Stomach smooth muscle (tissue), 2 donors: ENCODE data around the gene STX2.
"Not testable (repeated sequence)": the region's sequence is repeated elsewhere in the genome, so short reads cannot be mapped to it uniquely, and the experiment has no call there.

Source experiments
- H3K27ac ChIP-seq: one replicate; pipeline ENCODE4 v1.7.0; 2013; ENCODE audit warnings: mild to moderate bottlenecking, low read length, inconsistent platforms
- H3K27me3 ChIP-seq, 2 donors: one replicate each; pipeline ENCODE4 v1.7.0; 2013; ENCODE audit warnings: low read length in 2 of 2; ENCODE audit not compliant: insufficient read depth in 2 of 2, control insufficient read depth in 1 of 2
- H3K36me3 ChIP-seq, 2 donors: one replicate each; pipeline ENCODE4 v1.7.0; 2013; ENCODE audit warnings: low read length in 2 of 2; ENCODE audit not compliant: control insufficient read depth in 2 of 2, insufficient read depth in 2 of 2
- H3K4me1 ChIP-seq: one replicate; pipeline ENCODE4 v1.7.0; 2013; ENCODE audit warnings: low read length; ENCODE audit not compliant: control insufficient read depth, insufficient read depth
- H3K4me3 ChIP-seq, 2 donors: one replicate each; pipeline ENCODE4 v1.7.0; 2013; ENCODE audit warnings: low read length in 2 of 2
- H3K9ac ChIP-seq, 2 donors: one replicate each; pipeline ENCODE4 v1.7.0; 2013; ENCODE audit warnings: low read length in 2 of 2, mild to moderate bottlenecking in 1 of 2
- H3K9me3 ChIP-seq, 2 donors: one replicate each; pipeline ENCODE4 v1.7.0; 2013; ENCODE audit warnings: low read length in 2 of 2; ENCODE audit not compliant: control insufficient read depth in 2 of 2
- donor health status: healthy.
- donor health status: Pancreatic carcinoma.

The STX2 gene

GRCh38 chr12:130868412-130868811 lies 29.4 kb upstream of the STX2 start:
- H3K27me3 ChIP-seq, result no peaks in the 10 kb centered on the region
- H3K27ac ChIP-seq, result no peak overlapping the region

GRCh38 chr12:130863298-130863697 lies 24.2 kb upstream of the STX2 start:
- Histone ChIP-seq H3K4me1 (no peaks in the 10 kb centered on the region), H3K36me3 (no peaks in the 10 kb centered on the region), H3K27ac (no peak overlapping the region), H3K9ac (no peak overlapping the region), H3K4me3 (no peak overlapping the region), H3K27me3 (no peaks in the 10 kb centered on the region), H3K9me3 (no peaks in the 10 kb centered on the region)

More at GRCh38 chr12:130868412-130868811, 29.4 kb upstream of the STX2 start:
- Histone ChIP-seq H3K4me1 (peaks cover 16% of the 10 kb centered on the region), H3K4me3 (no peak overlapping the region), H3K9me3 (no peaks in the 10 kb centered on the region), H3K36me3 (peaks cover 2 to 3% of the 10 kb centered on the region in 2 donors), H3K9ac (no peak overlapping the region)

GRCh38 chr12:130862771-130863170 lies 23.7 kb upstream of the STX2 start:
- not testable (repeated sequence) for H3K4me3 ChIP-seq, H3K9ac ChIP-seq, H3K27me3 ChIP-seq, H3K9me3 ChIP-seq, H3K4me1 ChIP-seq, H3K36me3 ChIP-seq, H3K27ac ChIP-seq

GRCh38 chr12:130862161-130862560 lies 23.1 kb upstream of the STX2 start:
- Histone ChIP-seq H3K4me3 (no peak overlapping the region), H3K27me3 (no peaks in the 10 kb centered on the region), H3K27ac (no peak overlapping the region), H3K36me3 (no peaks in the 10 kb centered on the region), H3K9me3 (peaks cover 0 to under 1% of the 10 kb centered on the region in 2 donors), H3K4me1 (no peaks in the 10 kb centered on the region), H3K9ac (no peak overlapping the region)

- Histone ChIP-seq H3K9ac (no peak overlapping the region), H3K4me3 (no peak overlapping the region), H3K4me1 (no peaks in the 10 kb centered on the region), H3K27ac (no peak overlapping the region), H3K36me3 (no peaks in the 10 kb centered on the region), H3K9me3 (peaks cover 0 to 4% of the 10 kb centered on the region in 2 donors), H3K27me3 (no peaks in the 10 kb centered on the region)
These were observed 21.3 kb upstream of the STX2 start for GRCh38 chr12:130860311-130860710.

- Histone ChIP-seq H3K36me3 (no peaks in the 10 kb centered on the region), H3K9me3 (peaks cover 0 to 4% of the 10 kb centered on the region in 2 donors), H3K9ac (no peak overlapping the region), H3K27ac (no peak overlapping the region), H3K4me1 (no peaks in the 10 kb centered on the region), H3K4me3 (no peak overlapping the region), H3K27me3 (no peaks in the 10 kb centered on the region)
These were observed 20.1 kb upstream of the STX2 start for GRCh38 chr12:130859161-130859560.

GRCh38 chr12:130858084-130858483 lies 19.0 kb upstream of the STX2 start:
- H3K36me3 ChIP-seq, result no peaks in the 10 kb centered on the region
- H3K4me1 ChIP-seq, result no peaks in the 10 kb centered on the region
- peaks cover 0 to 4% of the 10 kb centered on the region in 2 donors for H3K9me3 ChIP-seq
- H3K27me3 ChIP-seq, result peaks cover 0 to 2% of the 10 kb centered on the region in 2 donors
- no peak overlapping the region for H3K27ac ChIP-seq
- no peak overlapping the region for H3K4me3 ChIP-seq
- no peak overlapping the region for H3K9ac ChIP-seq

GRCh38 chr12:130856088-130856487 lies 17.0 kb upstream of the STX2 start:
- peaks cover 0 to 4% of the 10 kb centered on the region in 2 donors for H3K9me3 ChIP-seq
- no peak overlapping the region for H3K9ac ChIP-seq
- peaks cover 0 to 2% of the 10 kb centered on the region in 2 donors for H3K27me3 ChIP-seq
- H3K4me1 ChIP-seq, result no peaks in the 10 kb centered on the region
- no peak overlapping the region for H3K4me3 ChIP-seq
- no peaks in the 10 kb centered on the region for H3K36me3 ChIP-seq
- H3K27ac ChIP-seq, result no peak overlapping the region

- Histone ChIP-seq H3K27ac (no peak overlapping the region), H3K4me3 (no peak overlapping the region), H3K9ac (no peak overlapping the region), H3K27me3 (peaks cover 0 to 2% of the 10 kb centered on the region in 2 donors), H3K4me1 (no peaks in the 10 kb centered on the region), H3K9me3 (no peaks in the 10 kb centered on the region), H3K36me3 (no peaks in the 10 kb centered on the region)
These were observed 11.5 kb upstream of the STX2 start for GRCh38 chr12:130850418-130851021.

GRCh38 chr12:130849561-130850417 lies 10.7 kb upstream of the STX2 start:
- Histone ChIP-seq H3K36me3 (no peaks in the 10 kb centered on the region), H3K9ac (no peak overlapping the region), H3K27ac (no peak overlapping the region), H3K27me3 (peaks cover 0 to 2% of the 10 kb centered on the region in 2 donors), H3K4me1 (no peaks in the 10 kb centered on the region), H3K9me3 (no peaks in the 10 kb centered on the region), H3K4me3 (no peak overlapping the region)

GRCh38 chr12:130848785-130849305 lies 9.8 kb upstream of the STX2 start:
- not testable (repeated sequence) for H3K4me3 ChIP-seq, H3K27me3 ChIP-seq, H3K9ac ChIP-seq, H3K27ac ChIP-seq, H3K4me1 ChIP-seq, H3K36me3 ChIP-seq, H3K9me3 ChIP-seq
